GM18873 (cell line): ENCODE data around the gene MCEMP1.

Experiments
- ATAC-seq: cut with Tn5 transposase; IDR thresholded peaks from one replicate; pipeline ENCODE4 v1.9.1; 2021; ENCODE audit warnings: mild to moderate bottlenecking, moderate library complexity, moderate number of reproducible peaks; ENCODE audit not compliant: unreplicated experiment, low FRiP score

MCEMP1 gene

DNA sequence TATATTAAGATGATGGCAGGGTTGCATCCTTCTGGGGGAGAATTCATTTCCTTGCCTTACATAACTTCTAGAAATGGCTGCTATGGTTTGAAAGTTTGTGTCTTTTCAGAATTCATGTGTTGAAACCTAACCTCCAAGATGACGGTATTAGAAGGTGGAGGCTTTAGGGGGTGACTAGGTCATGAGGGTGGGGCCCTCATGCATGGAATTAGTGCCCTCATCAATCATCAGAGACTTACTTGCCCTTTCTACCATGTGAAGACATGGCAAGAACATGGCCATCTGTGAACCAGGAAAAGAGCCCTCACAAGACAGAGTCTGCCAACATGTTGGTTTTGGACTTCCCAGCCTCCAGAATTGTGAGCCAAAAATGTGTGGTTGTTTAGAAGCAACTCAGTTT, 39.9 kb downstream of the MCEMP1 start:
- ATAC-seq, result no peak

DNA sequence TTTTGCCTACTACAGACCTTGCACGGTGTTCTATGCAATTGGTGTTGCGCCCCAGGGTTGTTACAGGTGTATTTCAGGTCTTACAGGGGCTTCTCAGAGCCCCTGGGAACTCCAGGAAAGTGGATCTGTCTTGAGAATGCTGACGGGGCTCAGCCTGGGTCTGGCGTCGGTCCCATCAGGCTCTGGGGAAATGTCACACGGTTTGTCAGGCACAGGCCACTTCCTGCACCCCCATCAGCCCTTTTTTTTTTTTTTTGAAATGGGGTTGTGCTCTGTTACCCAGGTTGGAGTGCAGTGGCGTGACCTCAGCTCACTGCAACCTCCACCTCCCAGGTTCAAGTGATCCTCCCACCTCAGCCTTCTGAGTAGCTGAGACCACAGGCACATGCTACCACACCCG, 41.8 kb downstream of the MCEMP1 start:
- no peak for ATAC-seq

DNA sequence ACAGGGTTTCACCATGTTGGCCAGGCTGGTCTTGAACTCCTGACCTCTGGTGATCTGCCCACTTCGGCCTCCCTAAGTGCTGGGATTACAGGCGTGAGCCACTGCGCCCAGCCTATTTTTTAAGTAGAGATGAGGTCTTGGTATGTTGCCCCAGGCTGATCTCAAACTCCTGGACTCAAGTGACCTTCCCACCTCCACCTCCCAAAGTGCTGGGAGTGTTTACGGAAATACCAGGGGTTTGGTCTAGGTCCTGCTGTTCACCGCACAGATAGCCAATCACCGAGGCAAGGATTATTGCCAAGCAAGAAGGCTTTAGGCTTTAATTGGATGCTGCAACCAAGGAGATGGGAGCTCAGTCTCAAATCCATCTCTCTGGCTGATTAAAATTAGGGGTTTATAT, 43.5 kb downstream of the MCEMP1 start:
- ATAC-seq, result no peak

DNA sequence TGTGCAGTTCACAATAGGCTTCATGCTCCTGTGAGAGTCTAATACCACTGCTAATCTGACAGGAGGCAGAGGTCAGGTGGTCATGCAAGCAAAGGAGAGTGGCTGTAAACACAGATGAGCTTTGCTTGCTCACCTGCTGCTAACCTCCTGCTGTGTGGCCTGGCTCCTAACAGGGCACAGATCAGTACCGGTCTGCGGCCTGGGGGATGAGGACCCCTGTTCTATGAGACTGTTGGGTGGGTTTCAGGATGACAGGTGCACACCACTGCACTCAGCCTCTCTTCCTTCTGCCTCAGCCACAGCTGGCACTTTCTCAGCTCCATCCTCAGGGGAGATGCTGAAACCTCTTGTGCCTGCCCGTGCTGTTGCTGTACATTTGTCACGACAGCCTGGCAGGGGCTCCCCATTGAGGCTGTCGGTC, 45.4 kb downstream of the MCEMP1 start:
- no peak for ATAC-seq

DNA sequence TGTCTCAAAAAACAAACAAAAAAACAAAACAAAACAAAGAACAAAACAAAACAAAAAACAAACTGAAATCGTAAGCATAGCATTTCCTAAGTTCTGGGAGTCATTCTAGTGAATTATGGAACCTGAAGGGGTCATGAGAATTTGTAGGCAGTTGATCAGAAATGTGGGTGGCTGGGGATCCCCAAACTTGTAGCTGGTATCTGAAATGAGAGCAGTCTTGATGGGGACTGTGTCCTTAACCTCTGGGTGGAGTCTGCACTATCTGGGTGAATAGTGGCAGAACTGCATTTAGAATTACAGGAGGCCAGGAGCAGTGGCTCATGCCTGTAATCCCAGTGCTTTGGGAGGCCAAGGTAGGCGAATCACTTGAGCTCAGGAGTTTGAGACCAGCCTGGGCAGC, 48.9 kb downstream of the MCEMP1 start:
- no peak for ATAC-seq

DNA sequence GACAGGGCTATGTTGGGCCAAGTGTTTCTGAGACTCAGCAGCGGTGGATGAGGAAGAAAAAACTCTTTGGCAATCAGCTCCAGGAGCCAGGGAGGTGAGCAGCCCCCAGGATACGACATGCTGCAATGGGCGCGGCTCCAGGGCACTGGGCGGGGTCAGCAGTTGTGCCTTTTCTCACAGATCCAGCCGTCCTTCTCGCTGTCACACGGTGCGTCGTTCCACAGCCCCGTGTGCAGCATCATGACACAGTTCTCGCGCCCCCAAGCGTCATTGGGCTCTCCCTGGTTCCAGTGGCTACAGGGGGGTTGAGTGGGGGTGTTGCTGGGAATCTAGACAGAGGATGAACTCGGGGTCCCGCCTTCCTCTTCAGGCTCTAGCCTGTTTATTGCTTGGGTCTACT, 52.3 kb downstream of the MCEMP1 start:
- ATAC-seq, result no peak
